ENCODE measurements around the gene SYNE1.
"Not testable (repeated sequence)": the region's sequence is repeated elsewhere in the genome, so short reads cannot be mapped to it uniquely, and the experiment has no call there.

The SYNE1 gene

DNA sequence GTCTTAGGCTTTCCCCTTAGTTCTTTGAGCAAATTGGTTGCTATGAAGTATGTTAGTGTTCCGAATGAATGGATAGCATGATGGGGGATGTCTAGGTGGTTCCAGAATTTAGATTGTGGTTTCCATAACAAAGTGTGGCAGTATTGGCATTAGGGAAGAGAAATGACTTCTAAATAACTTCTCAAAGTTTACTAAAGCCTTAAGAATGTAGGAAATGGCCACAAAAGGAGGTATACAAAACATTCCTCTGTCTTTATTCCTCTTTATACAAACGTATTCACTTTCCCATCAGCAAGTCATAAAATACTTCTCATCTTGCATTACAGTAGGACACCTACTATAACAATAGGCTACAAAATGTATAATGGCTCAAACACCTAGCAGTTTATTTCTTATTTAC, 550.1 kb downstream of the SYNE1 start:
- no peak for DNase-seq

DNA sequence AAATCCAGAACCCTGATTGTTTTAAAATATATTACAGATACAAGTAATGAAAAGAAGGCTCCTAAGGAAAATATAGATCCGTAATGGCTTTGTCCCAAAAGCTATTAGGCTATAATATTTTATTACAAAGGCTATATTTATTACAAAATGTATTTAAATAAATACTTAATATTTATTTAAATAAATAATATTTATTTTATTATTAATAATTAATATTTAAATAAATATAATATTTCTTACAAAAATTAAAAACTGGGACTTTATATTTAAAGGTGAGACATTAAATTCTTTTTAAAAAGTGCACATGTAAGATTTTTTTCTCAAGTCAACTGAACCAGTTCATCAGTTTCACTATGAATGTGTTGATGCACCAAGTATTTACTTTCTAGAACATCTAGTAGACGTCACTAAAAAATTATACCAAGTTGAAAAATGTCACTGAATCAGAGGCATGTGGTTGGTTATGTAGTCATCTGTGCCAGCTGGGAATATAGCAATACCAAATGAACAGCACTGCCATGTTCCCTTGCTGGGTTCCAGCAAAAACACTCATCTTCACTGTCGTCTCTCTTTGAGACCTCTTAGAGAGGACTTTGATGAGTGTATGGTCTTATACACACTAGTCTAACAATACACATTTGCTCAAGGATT, 550.8 kb downstream of the SYNE1 start:
- no peak for DNase-seq

DNA sequence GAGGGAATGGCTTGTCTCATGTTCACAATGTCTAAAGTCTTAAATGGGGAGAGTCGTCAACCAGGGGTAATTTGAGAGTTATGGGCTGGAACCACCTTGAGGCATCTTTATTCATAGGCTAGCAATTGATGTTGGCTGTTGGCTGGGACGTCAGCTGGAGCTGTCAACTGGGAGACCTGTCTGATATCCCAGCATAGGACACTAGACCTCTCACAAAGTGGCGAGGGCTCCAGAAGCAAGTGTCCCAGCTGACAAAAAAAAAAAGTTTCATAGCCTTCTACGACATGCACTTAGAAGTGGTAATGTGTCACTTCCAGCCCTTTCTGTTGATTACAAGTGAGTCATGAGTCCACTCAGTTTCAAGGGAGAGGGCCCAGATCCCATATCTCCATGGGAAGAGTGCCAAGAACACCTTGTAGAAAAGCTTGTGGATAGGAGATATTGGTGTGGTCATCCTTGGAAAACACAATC, 551.7 kb downstream of the SYNE1 start:
- no peak for DNase-seq

DNA sequence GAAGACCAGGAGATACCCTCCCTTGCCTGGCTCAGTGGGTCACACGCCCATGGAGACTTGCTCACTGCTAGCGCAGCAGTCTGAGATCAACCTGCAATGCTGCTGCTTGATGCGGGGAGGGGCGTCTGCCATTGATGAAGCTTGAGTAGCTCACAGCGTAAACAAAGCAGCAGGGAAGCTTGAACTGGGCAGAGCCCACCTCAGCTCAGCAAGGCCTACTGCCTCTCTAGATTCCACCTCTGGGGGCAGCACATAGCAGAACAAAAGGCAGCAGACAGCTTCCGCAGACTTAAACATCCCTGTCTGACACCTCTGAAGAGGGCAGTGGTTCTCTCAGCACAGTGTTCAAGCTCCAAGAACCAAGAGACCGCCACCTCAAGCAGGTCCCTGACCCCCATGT, 558.4 kb downstream of the SYNE1 start:
- DNase-seq, result no peak

DNA sequence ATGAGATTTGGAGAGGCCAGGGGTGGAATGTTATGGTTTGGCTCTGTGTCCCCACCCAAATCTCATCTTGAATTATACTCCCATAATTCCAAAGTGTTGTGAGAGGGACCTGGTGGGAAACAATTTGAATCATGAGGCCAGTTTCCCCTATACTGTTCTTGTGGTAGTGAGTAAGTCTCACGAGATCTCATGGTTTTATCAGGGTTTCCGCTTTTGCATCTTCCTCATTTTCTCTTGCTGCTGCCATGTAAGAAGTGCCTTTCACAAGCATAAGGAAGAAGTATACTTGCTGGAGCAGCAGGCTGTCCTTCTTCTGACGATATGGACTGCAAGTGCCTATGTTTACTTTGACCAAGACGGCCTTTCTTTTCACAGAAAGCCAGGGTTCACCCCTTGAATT, 559.2 kb downstream of the SYNE1 start:
- no peak for DNase-seq

DNA sequence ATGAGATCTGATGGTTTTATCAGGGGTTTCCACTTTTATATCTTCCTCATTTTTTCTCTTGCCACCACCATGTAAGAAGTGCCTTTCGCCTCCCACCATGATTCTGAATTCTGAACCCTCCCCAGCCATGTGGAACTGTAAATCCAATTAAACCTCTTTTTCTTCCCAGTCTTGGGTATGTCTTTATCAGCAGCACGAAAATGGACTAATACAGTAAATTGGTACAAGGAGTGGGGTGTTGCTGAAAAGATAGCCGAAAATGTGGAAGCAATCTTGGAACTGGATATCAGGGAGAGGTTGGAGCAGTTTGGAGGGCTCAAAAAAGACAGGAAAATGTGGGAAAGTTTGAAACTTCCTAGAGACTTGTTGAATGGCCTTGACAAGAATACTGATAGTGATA, 560.9 kb downstream of the SYNE1 start:
- not testable (repeated sequence) for DNase-seq

DNA sequence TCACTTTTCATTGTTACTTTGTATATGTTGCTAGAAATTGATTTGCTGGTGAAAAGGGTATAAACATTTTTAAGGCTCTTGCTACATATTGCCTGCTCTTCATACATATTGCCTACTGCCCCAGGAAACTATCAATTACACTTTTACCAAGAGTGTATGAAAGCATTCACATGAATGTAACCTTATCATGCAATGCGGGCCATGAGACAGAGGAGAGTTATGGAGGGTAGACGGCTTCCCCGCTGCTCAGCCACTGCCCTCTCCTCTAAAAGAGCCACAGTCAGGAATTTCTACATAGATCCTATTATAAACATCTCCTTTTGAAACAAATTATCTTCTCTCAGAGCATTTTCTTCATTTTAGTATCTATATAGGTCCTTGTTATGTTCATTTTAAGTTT, 565.3 kb downstream of the SYNE1 start:
- no peak for DNase-seq
